AG10803 (cell line): Measurements from ENCODE around the gene NFKBIE.

ENCODE experiments used
- DNase-seq: peaks from one replicate; pipeline ENCODE4 v3.0.0; 2010; ENCODE audit warnings: low read depth
- H3K4me3 ChIP-seq: 2 replicates; pipeline ENCODE4 v1.5.1; 2011; ENCODE audit warnings: mild to moderate bottlenecking, low read length, control low read depth
- TF ChIP-seq, protein P1 (sequence below): conservative IDR thresholded peaks from 2 replicates; pipeline ENCODE4 v1.5.1; 2011; ENCODE audit warnings: mild to moderate bottlenecking, low read length, control low read depth, inconsistent platforms

The NFKBIE gene

GRCh38 chr6:44276667-44277640 is 11.6 kb upstream of the NFKBIE start:
- no peak for DNase-seq
- no peak overlapping the region for H3K4me3 ChIP-seq

GRCh38 chr6:44275749-44276648 is 10.6 kb upstream of the NFKBIE start:
- no peak for DNase-seq
- TF ChIP-seq, protein P1, sequence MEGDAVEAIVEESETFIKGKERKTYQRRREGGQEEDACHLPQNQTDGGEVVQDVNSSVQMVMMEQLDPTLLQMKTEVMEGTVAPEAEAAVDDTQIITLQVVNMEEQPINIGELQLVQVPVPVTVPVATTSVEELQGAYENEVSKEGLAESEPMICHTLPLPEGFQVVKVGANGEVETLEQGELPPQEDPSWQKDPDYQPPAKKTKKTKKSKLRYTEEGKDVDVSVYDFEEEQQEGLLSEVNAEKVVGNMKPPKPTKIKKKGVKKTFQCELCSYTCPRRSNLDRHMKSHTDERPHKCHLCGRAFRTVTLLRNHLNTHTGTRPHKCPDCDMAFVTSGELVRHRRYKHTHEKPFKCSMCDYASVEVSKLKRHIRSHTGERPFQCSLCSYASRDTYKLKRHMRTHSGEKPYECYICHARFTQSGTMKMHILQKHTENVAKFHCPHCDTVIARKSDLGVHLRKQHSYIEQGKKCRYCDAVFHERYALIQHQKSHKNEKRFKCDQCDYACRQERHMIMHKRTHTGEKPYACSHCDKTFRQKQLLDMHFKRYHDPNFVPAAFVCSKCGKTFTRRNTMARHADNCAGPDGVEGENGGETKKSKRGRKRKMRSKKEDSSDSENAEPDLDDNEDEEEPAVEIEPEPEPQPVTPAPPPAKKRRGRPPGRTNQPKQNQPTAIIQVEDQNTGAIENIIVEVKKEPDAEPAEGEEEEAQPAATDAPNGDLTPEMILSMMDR: no peak
- no peak overlapping the region for H3K4me3 ChIP-seq

More at GRCh38 chr6:44276667-44277640, 11.6 kb upstream of the NFKBIE start:
- TF ChIP-seq, protein P1: no peak

DNA sequence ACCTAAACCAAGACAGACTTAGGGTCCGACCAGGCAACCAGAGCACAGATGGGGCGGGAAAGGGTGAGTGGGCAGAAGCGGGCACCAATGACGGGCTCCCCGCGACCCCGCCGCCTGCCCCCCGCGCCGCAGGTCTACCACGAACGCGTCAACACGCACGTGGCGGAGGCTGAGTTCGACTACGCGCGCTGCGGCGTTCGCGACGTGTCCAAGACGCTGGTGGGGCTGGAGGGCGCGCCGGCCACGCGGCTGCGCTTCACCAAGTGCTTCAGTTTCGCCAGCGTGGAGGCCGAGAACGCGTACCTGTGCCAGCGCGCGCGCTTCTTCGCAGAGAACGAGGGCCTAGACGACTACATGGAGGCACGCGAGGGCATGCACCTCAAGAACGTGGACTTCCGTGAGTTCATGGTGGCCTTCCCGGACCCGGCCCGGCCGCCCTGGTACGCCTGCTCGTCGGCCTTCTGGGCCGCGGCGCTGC is 10.0 kb upstream of the NFKBIE start:
- H3K4me3 ChIP-seq: no peak overlapping the region
- TF ChIP-seq, protein P1: no peak
- DNase-seq: no peak

DNA sequence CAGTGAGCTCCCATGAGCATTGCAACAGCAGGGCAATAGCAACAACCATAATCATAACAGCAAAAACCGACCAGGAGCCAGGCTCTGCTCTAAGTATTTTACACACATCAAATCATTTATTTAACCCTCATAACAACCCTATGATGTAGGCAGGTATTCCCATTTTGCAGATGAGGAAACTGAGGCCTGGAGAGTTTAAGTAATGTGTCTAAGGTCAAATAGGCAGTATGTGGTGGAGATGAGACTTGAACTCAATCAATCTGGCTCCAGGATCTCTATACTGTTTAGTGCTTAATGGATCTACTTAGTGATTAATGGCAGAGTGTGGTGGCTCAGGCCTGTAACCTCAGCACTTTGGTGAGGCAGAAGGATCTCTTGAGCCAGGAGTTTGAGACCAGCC is 8.3 kb upstream of the NFKBIE start:
- TF ChIP-seq, protein P1: no peak
- no peak overlapping the region for H3K4me3 ChIP-seq
- no peak for DNase-seq

GRCh38 chr6:44272999-44273566 is 7.7 kb upstream of the NFKBIE start:
- no peak overlapping the region for H3K4me3 ChIP-seq
- DNase-seq: no peak
- TF ChIP-seq, protein P1: no peak

DNA sequence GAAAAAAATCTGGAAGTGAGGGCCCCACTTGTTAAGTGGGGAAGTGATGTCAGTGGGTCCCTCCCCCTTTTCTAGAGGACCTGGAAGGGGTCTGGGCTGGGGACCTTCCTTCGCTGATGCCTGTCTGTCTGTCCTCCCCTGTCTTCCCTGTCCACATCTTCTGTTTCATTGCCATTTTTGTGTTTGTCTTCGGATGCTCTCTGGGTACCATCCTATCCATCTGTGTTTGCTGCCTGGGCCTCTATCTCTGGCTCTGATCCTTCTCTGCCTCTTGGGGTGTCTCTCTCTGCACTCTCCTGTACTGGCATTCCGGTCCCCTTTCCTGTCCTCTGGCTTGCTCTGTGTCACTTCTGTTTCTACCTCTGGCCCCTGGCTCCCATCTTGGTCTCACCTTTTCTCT is 7.2 kb upstream of the NFKBIE start:
- TF ChIP-seq, protein P1: no peak
- no peak overlapping the region for H3K4me3 ChIP-seq
- no peak for DNase-seq
